Activated CD8-positive, alpha-beta memory T cell treated with anti-CD3 and anti-CD28 coated beads, Interleukin-2, amount 50 U/mL, for 4 hours (primary cell): ENCODE measurements around the gene ZSWIM7.

Experiments
- DNase-seq: peaks from one replicate; pipeline ENCODE4 v3.0.0-alpha.2; 2020

Gene ZSWIM7

GRCh38 chr17:15928286-15928785 is 71.2 kb downstream of the ZSWIM7 start:
- no peak for DNase-seq
